ENCODE data around the gene ZNF564. TPM values are rescaled to one million over a fixed set of nuclear protein-coding genes. Genes with fewer than 3 reads are reported as not detected.

Gene ZNF564
- total RNA-seq, 1 donor from 2014 or later: 23.6 TPM

DNA sequence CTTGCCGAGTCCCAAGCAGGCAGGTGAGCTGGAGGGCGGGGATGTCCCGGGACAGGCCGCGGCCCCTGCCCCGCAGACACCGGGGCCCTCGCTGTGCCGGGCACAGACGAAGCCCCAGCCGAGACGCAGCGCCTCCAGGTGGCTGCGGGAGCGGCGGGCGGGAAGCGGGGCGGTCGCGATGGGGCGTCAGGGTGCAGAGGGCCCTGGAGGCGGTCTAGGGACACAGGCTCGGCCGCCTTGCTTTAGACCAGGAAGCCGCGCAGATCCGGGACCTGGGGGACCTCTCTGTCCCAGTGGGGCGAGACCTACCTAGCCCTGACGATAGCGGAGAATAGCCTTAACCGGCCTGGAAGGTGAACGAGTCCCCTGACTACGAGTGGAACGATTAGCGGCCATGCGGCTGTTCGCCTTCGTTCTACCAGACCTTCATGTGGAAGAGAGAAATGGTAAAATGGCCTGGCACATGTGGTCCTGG lies 4.2 kb upstream of the ZNF564 start:
- Mint-ChIP-seq H3K27ac (no peak overlapping the region), H3K9me3 (no peaks in the 10 kb centered on the region), H3K4me3 (no peak overlapping the region), H3K4me1 (peaks cover 13% of the 10 kb centered on the region), H3K36me3 (no peaks in the 10 kb centered on the region), H3K27me3 (ENCODE audit: low read depth) (peaks cover 2% of the 10 kb centered on the region)
- TF ChIP-seq, protein P1, sequence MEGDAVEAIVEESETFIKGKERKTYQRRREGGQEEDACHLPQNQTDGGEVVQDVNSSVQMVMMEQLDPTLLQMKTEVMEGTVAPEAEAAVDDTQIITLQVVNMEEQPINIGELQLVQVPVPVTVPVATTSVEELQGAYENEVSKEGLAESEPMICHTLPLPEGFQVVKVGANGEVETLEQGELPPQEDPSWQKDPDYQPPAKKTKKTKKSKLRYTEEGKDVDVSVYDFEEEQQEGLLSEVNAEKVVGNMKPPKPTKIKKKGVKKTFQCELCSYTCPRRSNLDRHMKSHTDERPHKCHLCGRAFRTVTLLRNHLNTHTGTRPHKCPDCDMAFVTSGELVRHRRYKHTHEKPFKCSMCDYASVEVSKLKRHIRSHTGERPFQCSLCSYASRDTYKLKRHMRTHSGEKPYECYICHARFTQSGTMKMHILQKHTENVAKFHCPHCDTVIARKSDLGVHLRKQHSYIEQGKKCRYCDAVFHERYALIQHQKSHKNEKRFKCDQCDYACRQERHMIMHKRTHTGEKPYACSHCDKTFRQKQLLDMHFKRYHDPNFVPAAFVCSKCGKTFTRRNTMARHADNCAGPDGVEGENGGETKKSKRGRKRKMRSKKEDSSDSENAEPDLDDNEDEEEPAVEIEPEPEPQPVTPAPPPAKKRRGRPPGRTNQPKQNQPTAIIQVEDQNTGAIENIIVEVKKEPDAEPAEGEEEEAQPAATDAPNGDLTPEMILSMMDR (IDR thresholded peaks at IDR 0.05; ENCODE audit: unreplicated experiment): no peak
- DNase-seq (ENCODE audit: low spot score in 2 of 2, unreplicated experiment in 2 of 2): no peak

DNA sequence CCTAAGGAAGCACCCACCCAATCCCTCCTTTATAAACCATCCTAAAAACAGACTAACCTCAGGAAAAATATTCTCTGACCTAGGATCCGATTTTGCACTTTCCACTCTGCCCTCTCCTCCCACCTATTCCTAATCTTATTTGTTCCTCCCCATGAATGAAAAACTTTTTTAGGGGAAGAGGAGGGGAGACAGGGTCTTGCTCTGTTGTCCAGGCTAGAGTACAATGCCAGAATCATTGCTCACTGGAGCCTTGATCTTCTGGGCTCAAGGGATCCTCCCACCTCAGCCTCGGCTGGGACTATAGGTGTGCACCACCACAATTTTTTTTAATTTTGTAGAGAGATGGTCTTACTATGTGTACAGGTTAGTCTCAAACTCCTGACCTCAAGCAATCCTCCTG lies 4.4 kb downstream of the ZNF564 start:
- Mint-ChIP-seq H3K9me3 (peaks cover 35% of the 10 kb centered on the region), H3K27me3 (ENCODE audit: low read depth) (no peaks in the 10 kb centered on the region), H3K27ac (no peak overlapping the region), H3K36me3 (peaks cover 50% of the 10 kb centered on the region), H3K4me3 (no peak overlapping the region), H3K4me1 (peaks cover 18% of the 10 kb centered on the region)
- TF ChIP-seq, protein P1 (IDR thresholded peaks at IDR 0.05; ENCODE audit: unreplicated experiment): no peak
- DNase-seq (ENCODE audit: low spot score in 2 of 2, unreplicated experiment in 2 of 2): no peak

DNA sequence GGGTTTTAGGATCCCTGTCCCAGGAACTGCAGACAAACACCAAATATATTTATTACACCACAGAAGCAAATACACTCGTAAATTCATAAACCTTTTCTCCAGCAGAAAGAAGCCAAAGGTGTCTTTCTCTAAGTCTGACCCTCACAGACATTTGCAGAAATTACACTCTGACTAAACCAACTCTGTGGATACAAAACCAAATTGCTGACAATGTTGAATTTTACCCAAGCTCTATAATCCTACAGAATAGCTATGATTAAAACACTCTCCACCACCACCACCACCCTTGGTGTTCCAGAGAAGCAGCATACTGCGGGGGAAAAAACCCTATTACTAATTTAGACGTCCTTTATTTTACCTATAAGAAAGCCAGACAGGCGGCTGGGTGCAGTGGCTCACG lies 5.2 kb downstream of the ZNF564 start:
- no peaks in the 10 kb centered on the region for H3K27me3 Mint-ChIP-seq (ENCODE audit: low read depth)
- H3K4me1 Mint-ChIP-seq: peaks cover 13% of the 10 kb centered on the region
- DNase-seq (ENCODE audit: low spot score in 2 of 2, unreplicated experiment in 2 of 2): no peak
- H3K27ac Mint-ChIP-seq: no peak overlapping the region
- no peak overlapping the region for H3K4me3 Mint-ChIP-seq
- TF ChIP-seq, protein P1 (IDR thresholded peaks at IDR 0.05; ENCODE audit: unreplicated experiment): no peak
- H3K9me3 Mint-ChIP-seq: peaks cover 35% of the 10 kb centered on the region
- H3K36me3 Mint-ChIP-seq: peaks cover 50% of the 10 kb centered on the region

DNA sequence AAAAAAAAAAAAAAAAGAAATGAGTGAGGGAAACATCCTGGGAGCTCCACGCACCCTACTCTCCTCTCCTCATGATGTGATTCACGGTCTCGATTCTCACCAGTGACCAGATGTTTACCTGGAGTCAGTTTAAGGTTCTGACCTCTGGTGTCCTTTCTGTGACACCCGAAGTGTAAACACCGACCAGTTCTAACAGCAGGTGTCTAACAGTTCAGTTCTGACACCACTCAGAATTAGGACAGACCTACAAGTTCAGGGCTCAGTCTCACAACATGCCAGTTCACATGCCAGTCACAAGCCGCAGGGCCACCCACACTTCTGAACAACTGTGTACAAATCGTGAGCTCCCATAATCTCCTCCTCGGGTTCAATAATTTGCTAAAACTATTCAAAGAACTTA lies 6.0 kb downstream of the ZNF564 start:
- Mint-ChIP-seq H3K4me1 (peaks cover 10% of the 10 kb centered on the region), H3K27me3 (ENCODE audit: low read depth) (no peaks in the 10 kb centered on the region), H3K36me3 (peaks cover 52% of the 10 kb centered on the region), H3K9me3 (peaks cover 36% of the 10 kb centered on the region), H3K27ac (no peak overlapping the region), H3K4me3 (no peak overlapping the region)
- no peak for DNase-seq (ENCODE audit: low spot score in 2 of 2, unreplicated experiment in 2 of 2)
- TF ChIP-seq, protein P1 (IDR thresholded peaks at IDR 0.05; ENCODE audit: unreplicated experiment): no peak

DNA sequence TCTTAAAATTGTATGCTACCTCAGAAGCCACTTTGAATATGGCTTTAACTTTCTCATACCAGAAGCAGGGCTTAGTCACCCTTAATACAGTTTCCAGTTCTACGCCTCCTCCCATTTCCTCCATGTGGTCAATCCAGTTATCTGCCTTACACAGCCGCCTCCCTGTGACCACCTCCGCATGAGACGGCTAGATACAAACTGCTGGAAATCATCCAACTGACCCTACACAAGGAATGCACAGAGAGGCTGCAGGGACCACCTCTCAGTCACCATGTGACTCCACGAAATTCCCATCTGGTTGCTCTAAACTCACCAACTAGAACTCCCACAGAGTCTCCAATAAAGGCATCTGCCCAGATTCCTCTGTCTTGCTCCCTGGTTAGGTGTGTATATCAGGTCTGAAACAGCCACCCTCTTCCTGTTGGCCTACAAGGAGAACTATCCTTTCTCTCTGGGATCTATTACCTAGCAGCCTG lies 6.8 kb downstream of the ZNF564 start:
- H3K4me3 Mint-ChIP-seq: no peak overlapping the region
- no peak for DNase-seq (ENCODE audit: low spot score in 2 of 2, unreplicated experiment in 2 of 2)
- H3K27me3 Mint-ChIP-seq (ENCODE audit: low read depth): no peaks in the 10 kb centered on the region
- TF ChIP-seq, protein P1 (IDR thresholded peaks at IDR 0.05; ENCODE audit: unreplicated experiment): no peak
- peaks cover 57% of the 10 kb centered on the region for H3K36me3 Mint-ChIP-seq
- no peak overlapping the region for H3K27ac Mint-ChIP-seq
- peaks cover 40% of the 10 kb centered on the region for H3K9me3 Mint-ChIP-seq
- peaks cover 5% of the 10 kb centered on the region for H3K4me1 Mint-ChIP-seq

DNA sequence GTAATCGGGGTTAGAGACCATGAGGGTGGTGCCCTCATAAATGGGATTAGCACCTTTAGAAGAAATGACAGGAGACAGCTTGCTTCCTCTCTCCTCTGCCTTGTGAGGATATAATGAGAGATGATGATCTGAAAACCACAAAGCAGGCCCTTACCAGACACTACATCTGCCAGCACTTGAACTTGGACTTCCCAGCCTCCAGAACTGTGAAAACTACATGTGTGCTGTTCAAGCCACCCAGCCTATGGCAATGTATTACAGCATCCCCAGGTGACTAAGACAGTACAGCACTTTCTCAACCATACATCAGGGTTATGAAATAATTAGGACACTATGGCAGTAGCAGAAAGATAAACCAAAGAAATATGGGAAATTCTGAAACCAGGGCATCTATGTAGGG lies 7.4 kb downstream of the ZNF564 start:
- Mint-ChIP-seq H3K27ac (no peak overlapping the region), H3K9me3 (peaks cover 40% of the 10 kb centered on the region), H3K4me3 (no peak overlapping the region), H3K27me3 (ENCODE audit: low read depth) (no peaks in the 10 kb centered on the region), H3K36me3 (peaks cover 51% of the 10 kb centered on the region), H3K4me1 (no peaks in the 10 kb centered on the region)
- no peak for DNase-seq (ENCODE audit: low spot score in 2 of 2, unreplicated experiment in 2 of 2)
- TF ChIP-seq, protein P1 (IDR thresholded peaks at IDR 0.05; ENCODE audit: unreplicated experiment): no peak
